ENCODE results near the gene VSIG10. TPM values are rescaled to one million over a fixed set of nuclear protein-coding genes. Genes with fewer than 3 reads are reported as not detected.

VSIG10 gene
- total and polyA plus RNA-seq, 2 of the 13 experiments (the other 11 are each of a cell fraction or from before 2014, with no cell fraction given), result 25.6 to 42.5 TPM

GRCh38 chr12:118017926-118018325 lies 85.9 kb downstream of the VSIG10 start:
- Histone ChIP-seq H3K4me2 (ENCODE audit: low read depth, low read length) (peak overlapping the region; percentile 93), H3K36me3 (replicated peaks in 1 of 2; ENCODE audit: control insufficient read depth in 1 of 2, insufficient read depth in 2 of 2, low read length in 2 of 2) (peaks cover 6 to 33% of the 10 kb centered on the region in 2 experiments; a peak in 4 of 5 replicates), H4K20me1 (ENCODE audit: insufficient read depth, low read length) (no peaks in the 10 kb centered on the region), H2AFZ (ENCODE audit: low read length) (no peak overlapping the region), H3K9me3 (ENCODE audit: low read length) (no peaks in the 10 kb centered on the region), H3K27me3 (ENCODE audit: control insufficient read depth in 1 of 2, insufficient read depth in 2 of 2, low read length in 2 of 2) (no peaks in the 10 kb centered on the region), H3K9ac (ENCODE audit: insufficient read depth, low read depth, low read length) (peak overlapping the region; percentile 89; the same call in 1 of the 2 replicates), H3K79me2 (ENCODE audit: insufficient read depth, low read length) (peaks cover 15% of the 10 kb centered on the region), H3K27ac (ENCODE audit: extremely low read length, insufficient read depth, low read length) (no peak overlapping the region), H3K4me3 (replicated peaks in 1 of 3; ENCODE audit: insufficient read depth in 1 of 3, low read depth in 2 of 3, low read length in 3 of 3) (peak overlapping the region in 2 of 3 experiments; percentile 89 to 90; a peak in 3 of 6 replicates), H3K4me1 (ENCODE audit: insufficient read depth, low read length) (peaks cover 35% of the 10 kb centered on the region)
- DNase-seq (ENCODE audit: low spot score) (no peak), ATAC-seq (no peak), FAIRE-seq (no peak)
- no TSS peak for BruUV-seq (replicated peaks)
- intact Hi-C loops (cut with micrococcal nuclease; ENCODE audit: unreplicated experiment) (loop anchor here (2.0 to 5.0 kb wide), 2 partner anchors 35 to 141 kb away; no protein-coding TSS in a partner anchor), in situ Hi-C loops (cut with HindIII; ENCODE audit: extremely low pct_ligation_motif_present, low pct_unique_long_range_greater_than_20kb) (no loop called here)
- TF ChIP-seq RNF2 (conservative IDR thresholded peaks at IDR 0.05; ENCODE audit: low read depth), result no peak
- CTCF ChIA-PET (ENCODE audit: low intra/inter-chr PET ratio, low total read pairs), result no interaction called here
- POLR2A ChIA-PET, result no interaction called here

- Histone ChIP-seq H3K9me3 (ENCODE audit: low read length) (no peaks in the 10 kb centered on the region), H3K27me3 (ENCODE audit: control insufficient read depth in 1 of 2, insufficient read depth in 2 of 2, low read length in 2 of 2) (no peaks in the 10 kb centered on the region), H3K4me1 (ENCODE audit: insufficient read depth, low read length) (peaks cover 35% of the 10 kb centered on the region), H3K27ac (ENCODE audit: extremely low read length, insufficient read depth, low read length) (peak within 1 kb of the TSS; percentile 75), H2AFZ (ENCODE audit: low read length) (no peak within 1 kb of the TSS), H4K20me1 (ENCODE audit: insufficient read depth, low read length) (no peaks in the 10 kb centered on the region), H3K4me3 (replicated peaks in 1 of 3; ENCODE audit: insufficient read depth in 1 of 3, low read depth in 2 of 3, low read length in 3 of 3) (peak within 1 kb of the TSS; percentile 72 to 90 (median 89)), H3K9ac (ENCODE audit: insufficient read depth, low read depth, low read length) (peak within 1 kb of the TSS; percentile 89), H3K79me2 (ENCODE audit: insufficient read depth, low read length) (peaks cover 15% of the 10 kb centered on the region), H3K4me2 (ENCODE audit: low read depth, low read length) (peak within 1 kb of the TSS; percentile 93), H3K36me3 (replicated peaks in 1 of 2; ENCODE audit: control insufficient read depth in 1 of 2, insufficient read depth in 2 of 2, low read length in 2 of 2) (peaks cover 3 to 23% of the 10 kb centered on the region in 2 experiments; a peak in 4 of 5 replicates)
- FAIRE-seq (peak; percentile 81), DNase-seq (ENCODE audit: low spot score) (peak; percentile 96), ATAC-seq (peak; percentile 97)
- intact Hi-C loops (cut with micrococcal nuclease; ENCODE audit: unreplicated experiment) (loop anchor here (2.0 to 5.0 kb wide), 2 partner anchors 36 to 139 kb away; no protein-coding TSS in a partner anchor), in situ Hi-C loops (cut with HindIII; ENCODE audit: extremely low pct_ligation_motif_present, low pct_unique_long_range_greater_than_20kb) (no loop called here)
- CTCF ChIA-PET (ENCODE audit: low intra/inter-chr PET ratio, low total read pairs), result no interaction called here
- WGBS (ENCODE audit: low lambda C conversion rate), result under 1% methylated on average over 18 of the region's 61 CpGs
- TSS peak; percentile 68 for BruUV-seq (replicated peaks)
- POLR2A ChIA-PET, result interaction anchor here (0.8 to 1.4 kb wide), 2 partner anchors 12 to 121 kb away, joined by 3 to 5 read pairs; no protein-coding TSS in a partner anchor
- TF ChIP-seq ZNF589 (CRISPR knock-in tag; conservative IDR thresholded peaks at IDR 0.05) (no peak), PAWR (CRISPR knock-in tag; IDR thresholded peaks at IDR 0.05; ENCODE audit: borderline replicate concordance) (no peak), ZNF160 (CRISPR knock-in tag; IDR thresholded peaks at IDR 0.05) (no peak), ZNF407 (CRISPR knock-in tag; IDR thresholded peaks at IDR 0.05; ENCODE audit: not compliant biosample characterization) (peak; percentile 26), RELA (CRISPR knock-in tag; IDR thresholded peaks at IDR 0.05) (peak; percentile 0; the same call in 1 of the 2 replicates), ZNF501 (CRISPR knock-in tag; IDR thresholded peaks at IDR 0.05) (0 out of 2 replicates have a peak, but pooled peaks have one; percentile 73), ZSCAN9 (CRISPR knock-in tag; IDR thresholded peaks at IDR 0.05; ENCODE audit: borderline replicate concordance) (peak; percentile 61; the same call in 1 of the 2 replicates)
These were observed 87.2 kb downstream of the VSIG10 start, which contains the start of gene RFC5 for GRCh38 chr12:118016424-118017264. Gene RFC5, plus strand, starts transcription at chr12:118016703. Its CDS starts 125 bp downstream, at chr12:118016828.
